Tibial nerve (tissue), 4 donors: ENCODE data around the gene BLOC1S3. TPM values are rescaled to one million over a fixed set of nuclear protein-coding genes. Genes with fewer than 3 reads are reported as not detected.

Experiments
- DNase-seq, 2 donors: peaks; one replicate each; pipeline ENCODE4 v3.0.0-alpha.2; 2019; ENCODE audit warnings: low spot score in 2 of 2
- H3K27ac ChIP-seq, 4 donors: fragments of 200-600 bp; sonication (generic) in 3 of 4; one replicate each; pipeline ENCODE4 v1.5.1; 2017 to 2019; ENCODE audit warnings: mild to moderate bottlenecking in 1 of 4
- H3K27me3 ChIP-seq, 2 donors: fragments of 200-600 bp; sonication (generic) in 1 of 2; one replicate each; pipeline versions ENCODE4 v1.5.1 to v1.6.0; 2017 to 2019
- H3K36me3 ChIP-seq, 3 donors: fragments of 200-600 bp; sonication (generic); one replicate each; pipeline ENCODE4 v1.5.1; 2018 to 2019
- H3K4me1 ChIP-seq, 4 donors: fragments of 200-600 bp; sonication (generic) in 3 of 4; one replicate each; pipeline ENCODE4 v1.5.1; 2017 to 2019
- H3K4me3 ChIP-seq, 4 donors: fragments of 200-600 bp; sonication (generic) in 3 of 4; one replicate each; pipeline ENCODE4 v1.5.1; 2017 to 2019; ENCODE audit warnings: mild to moderate bottlenecking in 1 of 4, moderate library complexity in 1 of 4
- H3K9me3 ChIP-seq, 4 donors: fragments of 200-600 bp; sonication (generic) in 3 of 4; one replicate each; pipeline ENCODE4 v1.5.1; 2017 to 2019
- EP300 ChIP-seq, 2 donors: sonication (generic); formaldehyde crosslinking; IDR thresholded peaks; one replicate each; pipeline ENCODE4 v1.6.1; 2017; ENCODE audit warnings: antibody characterized with exemption in 2 of 2, mild to moderate bottlenecking in 1 of 2
- POLR2A ChIP-seq, 2 donors: fragments of 450-650 bp; IDR thresholded peaks; one replicate each; pipeline ENCODE4 v1.6.1; 2017; ENCODE audit warnings: antibody characterized with exemption in 2 of 2, mild to moderate bottlenecking in 2 of 2, moderate library complexity in 2 of 2
- WGBS, 2 donors: methylation state at CpG; one replicate each; pipeline ENCODE4 v1.1.5; 2018; 5-methylcytosine and 5-hydroxymethylcytosine counted together
- total RNA-seq, 4 donors: library from RNA; depleted of rRNA; stranded (reverse); fragments of >200 nt; gene quantifications; one replicate each; pipeline ENCODE4 v1.1.0, GENCODE V29; 2016
- TF ChIP-seq, protein P1 (sequence below), 5 experiments: fragments of 200-600 bp in 3 of 5; fragments of 450-650 bp in 2 of 5; sonication (generic) in 3 of 5; IDR thresholded peaks; one replicate each; pipeline ENCODE4 v1.5.1; 2016 to 2019; ENCODE audit warnings: antibody characterized with exemption in 5 of 5, mild to moderate bottlenecking in 3 of 5, moderate library complexity in 2 of 5

The BLOC1S3 gene
- total RNA-seq, 4 donors from 2014 or later, result 12.0 to 42.0 (median 23.7) TPM

DNA sequence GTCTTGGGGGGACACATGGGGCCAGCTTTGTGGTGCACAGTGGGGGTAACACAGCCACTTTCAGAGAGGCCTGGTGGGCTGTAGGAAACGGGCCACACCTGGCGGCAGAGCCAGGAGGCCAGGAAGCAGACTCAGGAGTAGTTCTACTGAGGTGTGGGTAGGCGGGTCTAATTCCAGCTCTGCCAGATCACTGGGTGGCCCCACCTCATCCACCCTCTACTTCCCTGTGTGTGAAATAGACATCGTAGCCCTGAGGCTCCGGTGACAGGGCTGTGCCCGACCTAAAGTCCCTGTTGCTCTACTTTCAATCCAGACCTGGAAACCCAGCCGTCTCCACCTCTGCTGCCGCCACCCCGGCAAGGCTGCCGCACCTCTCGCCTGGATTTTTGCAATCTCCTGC is 21.8 kb upstream of the BLOC1S3 start:
- H3K27ac ChIP-seq, result no peak overlapping the region
- peaks cover 0 to 29% (median 22%) of the 10 kb centered on the region in 4 donors for H3K4me1 ChIP-seq
- H3K9me3 ChIP-seq, result no peaks in the 10 kb centered on the region
- no peak for DNase-seq
- WGBS, 2 donors, result 73 to 80% methylated on average over 11 of the region's 11 CpGs
- no peak overlapping the region for H3K4me3 ChIP-seq
- peaks cover 0 to 99% of the 10 kb centered on the region in 2 donors for H3K27me3 ChIP-seq
- no peaks in the 10 kb centered on the region for H3K36me3 ChIP-seq
- no peak for TF ChIP-seq EP300 (IDR thresholded peaks at IDR 0.05)
- TF ChIP-seq, protein P1, sequence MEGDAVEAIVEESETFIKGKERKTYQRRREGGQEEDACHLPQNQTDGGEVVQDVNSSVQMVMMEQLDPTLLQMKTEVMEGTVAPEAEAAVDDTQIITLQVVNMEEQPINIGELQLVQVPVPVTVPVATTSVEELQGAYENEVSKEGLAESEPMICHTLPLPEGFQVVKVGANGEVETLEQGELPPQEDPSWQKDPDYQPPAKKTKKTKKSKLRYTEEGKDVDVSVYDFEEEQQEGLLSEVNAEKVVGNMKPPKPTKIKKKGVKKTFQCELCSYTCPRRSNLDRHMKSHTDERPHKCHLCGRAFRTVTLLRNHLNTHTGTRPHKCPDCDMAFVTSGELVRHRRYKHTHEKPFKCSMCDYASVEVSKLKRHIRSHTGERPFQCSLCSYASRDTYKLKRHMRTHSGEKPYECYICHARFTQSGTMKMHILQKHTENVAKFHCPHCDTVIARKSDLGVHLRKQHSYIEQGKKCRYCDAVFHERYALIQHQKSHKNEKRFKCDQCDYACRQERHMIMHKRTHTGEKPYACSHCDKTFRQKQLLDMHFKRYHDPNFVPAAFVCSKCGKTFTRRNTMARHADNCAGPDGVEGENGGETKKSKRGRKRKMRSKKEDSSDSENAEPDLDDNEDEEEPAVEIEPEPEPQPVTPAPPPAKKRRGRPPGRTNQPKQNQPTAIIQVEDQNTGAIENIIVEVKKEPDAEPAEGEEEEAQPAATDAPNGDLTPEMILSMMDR (IDR thresholded peaks at IDR 0.05), result no peak
- TF ChIP-seq POLR2A (IDR thresholded peaks at IDR 0.05), result no peak

DNA sequence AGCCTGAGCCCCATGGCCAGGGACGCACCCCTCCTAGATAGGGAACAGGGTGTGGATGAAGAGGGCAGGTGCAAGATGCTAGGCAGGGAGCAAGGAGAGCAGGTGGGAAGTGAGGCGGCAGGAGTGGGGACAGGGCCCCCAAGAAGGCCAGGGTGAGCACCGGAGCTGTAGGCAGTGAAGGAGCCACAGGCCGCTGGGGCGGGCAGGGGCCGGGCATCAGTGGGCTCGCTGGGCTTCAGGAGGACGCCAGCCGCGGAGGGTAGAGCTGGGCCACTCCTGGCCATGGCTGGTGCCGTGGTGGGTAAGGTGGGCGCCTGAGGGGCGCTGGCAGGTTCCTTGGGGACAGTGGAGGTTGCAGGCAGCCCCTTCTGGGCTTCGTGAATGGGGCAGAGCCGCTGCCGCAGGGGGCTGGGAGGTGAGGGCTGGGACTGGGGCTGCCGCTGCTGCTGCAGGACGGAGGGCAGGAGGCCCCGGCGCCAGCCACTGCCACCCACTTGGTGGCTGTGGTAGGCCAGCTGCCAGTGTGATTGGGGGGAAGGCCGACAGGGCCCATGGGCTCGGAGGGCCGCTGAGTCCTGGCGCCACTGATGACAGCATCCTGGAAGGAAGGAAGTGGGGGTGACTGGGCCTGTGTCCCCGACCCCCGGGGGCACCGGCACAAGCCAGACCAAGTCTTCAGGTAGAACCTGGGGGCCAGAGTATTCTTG is 19.9 kb upstream of the BLOC1S3 start:
- DNase-seq, result no peak
- 71 to 83% methylated on average over 24 to 26 of the region's 27 CpGs for WGBS, 2 donors
- Histone ChIP-seq H3K27me3 (peaks cover 0 to 86% of the 10 kb centered on the region in 2 donors), H3K36me3 (no peaks in the 10 kb centered on the region), H3K9me3 (no peaks in the 10 kb centered on the region), H3K4me1 (peaks cover 0 to 15% (median 3%) of the 10 kb centered on the region in 4 donors), H3K27ac (no peak overlapping the region), H3K4me3 (no peak overlapping the region)
- TF ChIP-seq POLR2A (IDR thresholded peaks at IDR 0.05) (no peak), EP300 (IDR thresholded peaks at IDR 0.05) (no peak)
- TF ChIP-seq, protein P1 (IDR thresholded peaks at IDR 0.05), result no peak

DNA sequence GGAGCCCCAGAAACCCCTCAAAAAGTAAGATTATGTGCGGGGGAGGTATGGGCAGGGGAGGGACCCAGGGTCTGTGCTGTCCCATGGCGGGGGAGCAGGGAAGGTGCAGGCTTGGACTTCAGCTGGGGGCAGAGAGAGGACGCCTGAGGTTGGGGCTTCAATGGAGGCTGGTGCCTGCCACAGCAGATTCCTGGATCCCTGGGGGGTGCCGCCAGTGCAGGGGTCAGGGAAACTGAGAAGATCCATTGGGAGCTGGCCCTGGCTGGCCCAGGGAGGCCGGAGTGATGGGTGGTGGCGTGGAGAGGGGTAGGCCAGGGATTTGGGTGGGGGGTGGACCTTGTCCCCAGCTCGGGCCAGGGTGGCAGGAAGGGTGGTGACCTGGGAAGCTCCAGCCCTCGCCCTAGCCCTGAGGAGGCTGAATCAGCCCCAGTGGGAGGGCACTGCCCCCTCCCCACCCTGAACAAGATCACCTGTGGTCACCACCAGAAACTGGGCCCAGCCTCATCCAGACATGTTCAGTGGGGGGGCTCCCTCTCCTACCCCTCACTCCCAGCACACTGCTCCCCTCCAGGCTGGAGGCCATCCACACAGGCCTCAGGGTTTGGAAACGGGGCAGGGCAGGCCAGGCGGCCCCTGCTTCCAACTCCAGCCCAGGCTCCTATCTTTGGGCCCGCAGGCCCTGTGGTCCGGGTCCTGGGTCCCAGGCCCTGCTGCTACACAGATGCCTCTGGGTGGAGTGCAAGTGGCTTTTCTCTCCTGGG is 19.2 kb upstream of the BLOC1S3 start:
- peaks cover 0 to 78% of the 10 kb centered on the region in 2 donors for H3K27me3 ChIP-seq
- 75 to 80% methylated on average over 12 of the region's 12 CpGs for WGBS, 2 donors
- peaks cover 0 to 11% (median 2%) of the 10 kb centered on the region in 4 donors for H3K4me1 ChIP-seq
- H3K27ac ChIP-seq, result no peak overlapping the region
- no peak overlapping the region for H3K4me3 ChIP-seq
- H3K9me3 ChIP-seq, result no peaks in the 10 kb centered on the region
- no peaks in the 10 kb centered on the region for H3K36me3 ChIP-seq
- TF ChIP-seq, protein P1 (IDR thresholded peaks at IDR 0.05), result no peak
- TF ChIP-seq POLR2A (IDR thresholded peaks at IDR 0.05) (no peak), EP300 (IDR thresholded peaks at IDR 0.05) (no peak)
- no peak for DNase-seq

DNA sequence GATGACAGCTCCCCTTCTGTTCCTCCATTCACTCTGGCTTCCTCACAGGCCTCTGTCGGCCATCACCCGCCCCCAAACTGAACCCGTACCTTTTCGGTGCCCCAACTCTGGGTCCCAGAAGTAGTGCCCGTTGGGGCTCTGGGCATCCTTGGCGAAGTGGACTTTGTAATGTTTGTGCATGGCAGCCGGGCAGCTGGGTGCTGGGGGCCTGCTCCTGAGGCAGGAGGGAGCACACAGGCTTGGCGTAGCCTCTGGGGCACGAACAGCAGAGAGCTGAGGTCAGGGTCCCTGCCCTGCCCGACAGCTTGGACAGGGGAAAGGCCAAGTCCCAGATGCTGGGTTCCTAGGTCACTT is 18.6 kb upstream of the BLOC1S3 start:
- 63 to 72% methylated on average over 10 of the region's 10 CpGs for WGBS, 2 donors
- Histone ChIP-seq H3K27me3 (peaks cover 0 to 74% of the 10 kb centered on the region in 2 donors), H3K4me3 (no peak overlapping the region), H3K27ac (no peak overlapping the region), H3K4me1 (peaks cover 0 to 17% (median 4%) of the 10 kb centered on the region in 4 donors), H3K36me3 (no peaks in the 10 kb centered on the region), H3K9me3 (no peaks in the 10 kb centered on the region)
- TF ChIP-seq POLR2A (IDR thresholded peaks at IDR 0.05) (no peak), EP300 (IDR thresholded peaks at IDR 0.05) (no peak)
- TF ChIP-seq, protein P1 (IDR thresholded peaks at IDR 0.05), result no peak
- no peak for DNase-seq
